Measurements from ENCODE around the gene CPNE9.

Gene CPNE9

GRCh38 chr3:9678493-9678892, 25.1 kb upstream of the CPNE9 start:
- ChIA-PET CTCF (no interaction called here), POLR2A (ENCODE audit: low non-redundant PET) (no interaction called here)
- H3K27ac ChIP-seq: no peak overlapping the region
- no peak for TF ChIP-seq CTCF (conservative IDR thresholded peaks at IDR 0.05; ENCODE audit: low read depth)
- DNase-seq (ENCODE audit: low spot score): no peak

DNA sequence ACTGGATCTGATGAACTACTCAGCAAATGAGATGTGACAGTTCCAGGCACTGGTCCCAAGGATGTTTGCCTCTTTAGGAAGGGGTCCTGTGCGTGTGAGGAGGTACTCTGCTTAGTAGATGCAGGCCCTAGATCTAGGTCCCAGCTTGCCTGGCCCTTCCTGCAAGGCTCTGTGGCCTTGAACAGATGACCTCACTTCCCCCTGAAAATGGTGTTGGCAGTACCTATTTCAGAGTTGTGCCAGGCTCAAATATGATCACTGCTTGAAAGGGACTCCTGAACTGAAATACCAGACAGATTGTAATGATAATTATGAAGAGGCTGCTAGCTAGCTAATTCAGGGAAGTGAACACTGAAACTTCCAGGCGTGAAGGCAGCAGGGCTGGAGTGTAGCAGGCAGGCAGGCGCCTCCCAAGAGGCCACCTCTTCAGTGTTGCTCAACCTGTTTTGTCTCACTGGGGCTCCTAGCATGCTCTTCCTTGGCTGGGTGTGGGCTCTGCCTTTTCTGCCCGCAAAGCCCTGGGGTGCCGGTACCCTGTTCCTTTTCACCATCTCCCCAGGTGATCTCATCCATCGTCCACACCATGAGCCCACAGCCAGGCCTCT, 24.1 kb upstream of the CPNE9 start:
- no peak overlapping the region for H3K27ac ChIP-seq
- DNase-seq (ENCODE audit: low spot score): no peak
- CTCF ChIA-PET: no interaction called here
- TF ChIP-seq CTCF (conservative IDR thresholded peaks at IDR 0.05; ENCODE audit: low read depth): no peak
- POLR2A ChIA-PET (ENCODE audit: low non-redundant PET): no interaction called here

DNA sequence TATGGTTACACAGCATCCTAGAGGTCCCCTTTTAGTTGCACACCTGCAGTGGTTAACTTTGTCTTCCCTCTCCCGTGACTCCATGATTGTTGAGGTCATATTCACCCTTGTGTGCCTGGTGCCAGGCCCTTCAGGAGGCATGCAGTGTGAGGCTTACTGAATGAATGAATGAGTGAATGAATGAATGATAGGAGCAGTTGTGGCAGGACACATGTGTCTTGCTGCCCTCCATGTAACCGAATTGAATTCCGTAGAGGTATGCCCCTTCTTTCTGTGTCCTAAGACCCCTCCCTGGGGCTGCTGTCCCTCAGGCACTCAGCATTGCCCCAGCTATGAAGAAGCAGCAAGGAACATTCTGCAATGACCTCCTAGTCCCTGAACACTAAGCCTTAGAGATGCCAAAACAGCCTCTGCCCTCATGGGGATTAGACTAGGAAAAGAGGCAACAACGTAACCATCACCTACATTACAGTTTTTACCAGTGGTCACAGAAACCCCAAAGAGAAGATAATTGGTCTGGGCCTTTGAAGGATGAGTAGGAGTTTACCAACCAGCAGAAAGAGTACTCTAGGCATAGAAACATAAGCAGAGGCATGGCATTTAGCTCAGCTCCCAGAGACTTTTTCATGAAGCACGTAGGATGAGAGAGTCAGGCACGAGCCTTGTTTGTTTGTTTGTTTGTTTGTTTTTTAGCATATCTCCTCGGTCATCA, 22.5 kb upstream of the CPNE9 start:
- no peak for TF ChIP-seq CTCF (conservative IDR thresholded peaks at IDR 0.05; ENCODE audit: low read depth)
- POLR2A ChIA-PET (ENCODE audit: low non-redundant PET): no interaction called here
- CTCF ChIA-PET: no interaction called here
- no peak overlapping the region for H3K27ac ChIP-seq
- DNase-seq (ENCODE audit: low spot score): no peak

- POLR2A ChIA-PET (ENCODE audit: low non-redundant PET): no interaction called here
- no peak for DNase-seq (ENCODE audit: low spot score)
- no peak overlapping the region for H3K27ac ChIP-seq
- CTCF ChIA-PET: no interaction called here
- TF ChIP-seq CTCF (conservative IDR thresholded peaks at IDR 0.05; ENCODE audit: low read depth): no peak
Measured at GRCh38 chr3:9681723-9682081, 21.9 kb upstream of the CPNE9 start.

DNA sequence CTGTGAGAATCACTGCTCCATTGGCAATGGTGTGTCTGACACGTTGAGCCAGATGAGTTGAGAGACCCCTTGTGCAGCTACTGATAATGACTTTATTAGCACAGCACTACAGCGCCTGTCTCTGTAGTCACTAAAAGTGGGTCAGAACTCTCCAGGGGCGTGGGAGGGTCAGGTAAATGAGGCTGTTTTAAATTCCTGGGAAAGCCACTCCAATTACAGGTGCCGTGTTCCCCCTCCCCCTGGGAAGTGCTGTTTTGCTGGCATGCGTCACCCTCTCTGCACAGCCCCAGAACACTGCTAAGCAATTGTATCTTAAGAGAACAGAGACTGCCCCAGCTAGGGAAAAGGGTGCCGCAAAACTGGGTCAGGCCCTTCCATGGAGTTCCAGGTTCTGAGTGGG, 21.5 kb upstream of the CPNE9 start:
- ChIA-PET POLR2A (ENCODE audit: low non-redundant PET) (no interaction called here), CTCF (no interaction called here)
- no peak overlapping the region for H3K27ac ChIP-seq
- DNase-seq (ENCODE audit: low spot score): no peak
- no peak for TF ChIP-seq CTCF (conservative IDR thresholded peaks at IDR 0.05; ENCODE audit: low read depth)

DNA sequence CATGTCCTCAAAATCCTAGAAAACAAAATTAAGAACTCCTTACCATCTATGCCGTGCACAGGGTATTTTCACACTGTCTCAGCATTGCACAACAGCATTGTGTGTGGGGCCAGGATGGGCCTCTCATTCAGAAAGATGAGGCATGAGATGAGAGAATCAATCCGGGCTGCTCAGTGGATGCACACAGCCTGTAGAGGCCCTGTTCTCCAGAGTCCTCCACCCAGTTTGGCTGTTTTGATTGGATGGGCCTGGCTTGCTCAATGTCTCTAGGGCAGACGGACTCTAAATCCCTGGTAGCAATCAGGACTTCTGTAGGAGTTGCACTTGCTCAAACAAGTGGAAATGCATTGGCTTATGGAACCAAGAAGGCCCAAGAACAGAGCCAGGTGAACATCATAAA, 20.2 kb upstream of the CPNE9 start:
- POLR2A ChIA-PET (ENCODE audit: low non-redundant PET): no interaction called here
- no peak overlapping the region for H3K27ac ChIP-seq
- CTCF ChIA-PET: no interaction called here
- TF ChIP-seq CTCF (conservative IDR thresholded peaks at IDR 0.05; ENCODE audit: low read depth): no peak
- DNase-seq (ENCODE audit: low spot score): no peak
